ENCODE results near the gene CLSTN2.

Gene CLSTN2

DNA sequence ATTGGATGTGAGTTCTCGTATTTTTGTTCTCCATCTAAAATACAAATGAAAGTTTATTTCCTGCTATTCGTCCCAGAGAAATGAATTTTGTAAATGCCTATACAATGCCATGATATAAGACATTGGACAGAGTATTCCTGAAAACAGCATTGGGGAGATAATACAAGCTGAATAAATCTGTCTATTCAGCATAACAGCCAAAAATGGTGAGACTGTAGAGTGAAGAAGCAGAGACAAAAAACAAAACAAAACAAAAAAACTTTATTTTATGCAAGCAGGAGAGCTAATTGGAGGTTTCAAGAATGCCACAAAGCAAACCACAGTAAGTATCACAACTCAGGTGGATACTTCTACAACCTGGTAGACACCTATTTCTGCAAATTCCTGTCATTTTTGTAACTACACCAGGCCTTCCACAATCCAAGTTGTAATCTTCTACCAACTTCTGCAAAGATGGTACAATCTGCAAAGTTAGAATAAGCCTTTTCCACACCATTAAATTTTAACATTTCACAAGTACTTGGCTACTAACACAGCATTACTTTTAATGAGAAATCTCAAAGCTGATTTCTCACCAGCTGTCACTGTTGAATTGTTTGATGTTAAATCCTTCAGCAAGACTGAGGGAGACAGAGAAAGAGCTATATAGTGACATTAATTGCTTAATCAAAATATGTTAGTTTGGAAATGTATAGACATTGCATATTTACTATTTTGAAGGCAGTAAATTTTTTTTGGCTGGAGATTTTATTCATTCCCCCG lies 163.1 kb downstream of the CLSTN2 start:
- no peak for DNase-seq

DNA sequence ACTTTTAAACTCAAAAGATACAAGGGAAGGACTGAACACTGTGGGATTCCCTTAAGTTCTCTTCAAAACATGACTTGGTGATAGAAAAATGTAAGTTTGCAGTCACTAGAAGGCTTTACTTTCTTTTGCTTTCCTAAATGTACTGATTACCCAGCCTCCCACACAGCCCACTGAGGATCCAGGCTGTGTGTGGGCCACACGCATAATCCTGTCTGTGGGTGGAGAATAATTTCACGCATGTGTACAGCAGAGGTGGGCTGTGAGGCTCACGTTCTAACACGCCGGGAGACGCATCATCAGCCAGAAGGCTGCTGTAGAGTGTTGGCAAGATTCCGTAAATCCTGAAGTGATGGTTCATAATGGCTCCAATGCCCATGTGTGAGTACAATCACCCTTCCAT lies 165.5 kb downstream of the CLSTN2 start:
- no peak for DNase-seq

DNA sequence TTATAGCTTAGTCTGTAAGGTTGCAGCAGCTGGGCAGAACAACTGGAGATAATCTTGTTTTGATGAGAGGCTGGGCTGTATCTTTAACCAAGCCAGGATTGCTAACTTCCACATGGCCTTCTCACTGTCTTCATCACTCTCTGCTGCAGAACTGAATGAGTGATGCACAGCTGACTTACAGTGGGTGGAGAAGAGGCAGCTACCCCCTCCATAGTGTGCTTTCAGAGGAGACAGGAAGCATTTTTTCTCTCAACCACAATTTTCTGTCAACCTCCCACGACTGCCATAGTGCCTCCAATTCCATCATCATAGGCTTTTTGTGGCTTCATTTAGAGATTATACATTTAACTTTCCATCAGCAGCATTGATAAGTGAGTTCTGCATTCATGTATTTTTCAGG lies 168.2 kb downstream of the CLSTN2 start:
- DNase-seq, result no peak

DNA sequence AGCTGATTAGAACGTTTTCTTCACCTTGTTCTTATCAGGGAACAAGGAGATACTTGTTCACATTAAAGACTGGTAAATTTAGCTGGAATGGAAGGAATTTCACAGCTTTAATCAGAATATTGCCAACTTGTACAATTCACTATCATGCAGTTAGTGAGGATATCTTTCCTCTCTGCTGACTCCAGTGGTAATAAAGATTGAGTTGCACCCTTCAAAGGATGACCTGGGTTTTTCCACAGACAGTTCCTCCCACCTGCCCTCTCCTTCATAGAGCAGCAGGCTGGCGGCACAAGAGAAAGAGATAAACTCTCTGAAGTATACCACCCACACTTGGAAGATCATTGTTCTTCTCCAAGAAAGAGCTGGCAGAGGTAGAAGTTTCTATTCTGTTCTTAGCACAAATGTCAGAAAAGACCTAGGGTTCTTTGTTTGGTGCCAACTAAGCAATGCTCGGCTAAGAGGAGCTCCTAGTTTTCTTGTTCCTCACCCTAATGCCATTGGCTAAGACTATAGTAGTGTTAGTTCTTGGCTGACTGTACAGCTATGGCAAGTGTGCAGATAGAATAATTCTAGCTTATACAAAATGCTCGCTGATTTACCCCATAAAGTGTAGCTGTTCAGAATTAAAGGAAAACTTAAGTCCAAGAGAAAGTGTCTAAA lies 169.1 kb downstream of the CLSTN2 start:
- DNase-seq, result no peak

DNA sequence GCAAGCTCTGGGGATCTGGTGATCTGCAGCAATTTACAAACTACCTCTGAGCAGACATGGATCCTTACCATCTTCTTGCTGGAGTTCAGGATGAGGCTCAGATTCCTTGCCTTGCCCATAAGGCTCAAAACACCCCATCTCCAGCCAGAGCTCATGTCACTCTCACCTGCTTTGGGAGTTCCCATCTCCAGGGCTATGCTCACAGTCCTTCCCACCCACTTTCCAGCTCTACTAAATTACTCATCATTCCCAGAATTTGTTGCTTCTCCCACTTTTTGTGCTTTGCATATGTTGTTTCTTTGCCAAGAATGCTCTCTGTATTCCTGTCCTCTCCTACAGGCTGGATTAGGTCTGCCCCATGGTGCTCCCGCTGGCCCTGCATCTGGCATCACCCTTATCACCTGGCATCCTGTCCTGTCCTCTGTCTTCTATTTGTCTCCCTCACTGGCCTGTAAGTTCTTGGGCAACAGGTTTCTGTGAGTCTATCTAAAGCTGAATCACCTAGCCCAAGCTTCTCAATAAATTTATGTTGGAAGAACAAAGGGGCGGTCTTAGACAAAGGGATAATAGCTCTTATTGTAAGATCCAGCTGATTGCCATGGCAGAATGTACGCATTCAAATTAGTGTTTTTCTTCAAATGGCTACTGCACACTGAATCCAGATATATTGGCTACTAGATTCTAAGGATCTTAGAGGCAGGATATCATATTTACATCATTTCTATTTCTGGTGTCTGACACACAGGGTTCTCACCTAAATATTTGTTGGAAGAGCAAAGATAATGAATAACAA lies 179.2 kb downstream of the CLSTN2 start:
- no peak for DNase-seq

DNA sequence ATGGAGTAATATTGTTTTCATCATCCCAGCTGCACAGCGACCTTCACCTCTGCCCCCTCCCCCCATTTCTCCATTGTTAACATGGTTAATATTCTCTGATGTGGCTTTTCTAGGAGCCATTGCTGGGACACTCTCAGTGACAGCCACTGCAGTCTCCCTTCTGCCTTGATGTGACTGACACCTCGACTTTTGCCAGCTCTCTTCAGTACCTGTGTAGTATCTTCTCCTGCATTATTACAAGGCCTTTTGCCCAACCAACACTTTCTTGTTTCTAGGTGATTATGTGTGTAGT lies 179.8 kb downstream of the CLSTN2 start:
- no peak for DNase-seq

DNA sequence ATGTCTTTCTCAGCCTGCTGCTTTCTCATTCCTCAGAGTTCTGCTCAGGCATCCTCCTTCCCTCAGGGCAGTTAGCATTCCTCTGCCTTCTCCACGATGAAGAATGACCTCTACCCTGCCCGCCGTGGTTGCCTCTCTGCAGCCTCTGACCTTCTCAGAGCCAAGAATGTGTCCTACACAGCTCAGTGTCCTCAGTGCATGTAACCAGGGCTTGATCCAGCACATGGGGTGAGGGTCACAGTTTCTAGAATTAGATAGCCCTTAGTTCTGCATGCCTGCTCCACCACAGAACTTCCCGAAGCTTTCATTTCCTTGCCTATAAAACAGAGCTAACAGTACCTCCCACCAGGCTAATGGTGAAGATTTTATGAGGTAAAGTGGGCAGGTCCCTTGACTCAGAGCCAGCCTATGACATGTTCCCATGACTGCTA lies 182.1 kb downstream of the CLSTN2 start:
- no peak for DNase-seq

DNA sequence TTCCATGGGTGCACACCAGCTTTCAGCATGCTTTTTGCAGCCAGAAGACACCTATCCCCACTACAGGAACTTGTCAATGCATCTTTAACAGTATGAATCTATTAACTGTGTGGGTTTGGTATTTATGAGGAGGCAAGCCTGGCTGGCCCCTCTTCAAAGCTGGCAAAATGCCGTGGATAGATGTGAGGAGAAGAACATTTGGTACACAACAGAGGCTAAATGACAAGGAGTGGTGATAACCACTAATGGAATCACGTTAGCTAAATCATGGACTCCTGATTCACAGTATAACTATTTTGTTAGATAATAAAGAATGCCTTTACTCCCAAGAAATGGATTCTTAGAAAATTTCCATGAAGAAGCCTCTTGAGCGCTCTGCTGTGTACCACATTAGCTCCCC lies 187.2 kb downstream of the CLSTN2 start:
- no peak for DNase-seq

DNA sequence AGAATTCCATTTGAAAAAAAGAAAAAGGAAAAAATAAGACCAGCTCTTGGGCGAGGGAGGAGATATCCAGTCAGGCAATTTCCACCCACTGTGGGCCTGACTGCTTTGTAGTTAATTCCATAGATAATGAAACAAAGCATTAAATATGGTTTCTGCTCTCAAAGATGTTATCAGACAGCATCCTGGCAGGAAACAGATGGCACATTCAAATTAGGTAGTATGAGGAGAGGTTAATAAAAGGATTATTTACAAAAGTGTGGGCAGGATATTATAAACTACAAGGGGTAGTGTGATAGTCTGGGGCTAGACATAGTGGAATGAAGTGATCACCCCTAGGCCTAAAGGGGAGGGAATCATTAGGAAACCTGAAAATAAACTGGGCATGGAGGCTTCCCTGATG lies 193.2 kb downstream of the CLSTN2 start:
- no peak for DNase-seq

DNA sequence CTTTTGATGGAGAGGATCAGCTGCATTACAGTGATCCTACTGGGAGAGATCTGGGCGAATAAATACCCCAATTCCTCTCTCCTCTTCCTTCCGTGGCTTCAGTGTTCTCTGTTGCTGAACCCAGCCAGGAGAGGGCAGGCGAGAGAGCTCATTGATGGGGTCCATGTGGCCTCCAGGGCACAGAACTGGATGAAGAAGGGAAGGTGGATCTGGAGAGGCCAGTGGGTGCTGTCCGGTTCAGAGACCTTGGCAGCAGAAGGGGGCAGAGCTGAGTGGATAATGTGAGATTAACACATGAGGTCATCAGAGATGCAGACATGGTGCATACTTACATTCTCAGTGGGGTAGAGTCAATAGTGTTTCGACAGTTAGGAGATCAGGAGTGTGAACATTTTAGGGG lies 193.6 kb downstream of the CLSTN2 start:
- no peak for DNase-seq

DNA sequence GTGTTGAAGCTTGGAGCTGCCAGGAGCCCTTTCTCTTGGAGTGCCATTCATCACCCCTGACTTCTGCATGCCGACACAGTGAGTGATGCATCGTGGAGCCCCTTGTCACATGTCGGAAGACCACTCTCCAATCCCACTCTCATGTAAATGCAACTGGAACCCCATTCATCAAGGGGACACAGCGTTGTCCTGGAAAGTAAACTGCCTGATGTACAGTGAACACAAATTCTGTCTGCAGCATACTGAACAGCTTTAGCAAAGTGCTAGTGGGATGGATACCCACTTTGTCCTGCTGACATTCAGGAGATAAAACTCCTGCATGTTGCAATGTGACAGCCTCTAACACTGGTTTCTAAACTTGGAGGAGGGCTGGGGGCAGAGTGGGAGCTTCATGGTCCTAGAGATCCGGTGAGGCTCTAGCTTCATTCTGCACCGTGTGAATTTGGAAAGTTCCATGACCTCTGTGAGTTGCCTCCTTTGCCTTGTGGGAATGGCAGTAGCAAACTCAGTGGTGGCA lies 194.8 kb downstream of the CLSTN2 start:
- no peak for DNase-seq

DNA sequence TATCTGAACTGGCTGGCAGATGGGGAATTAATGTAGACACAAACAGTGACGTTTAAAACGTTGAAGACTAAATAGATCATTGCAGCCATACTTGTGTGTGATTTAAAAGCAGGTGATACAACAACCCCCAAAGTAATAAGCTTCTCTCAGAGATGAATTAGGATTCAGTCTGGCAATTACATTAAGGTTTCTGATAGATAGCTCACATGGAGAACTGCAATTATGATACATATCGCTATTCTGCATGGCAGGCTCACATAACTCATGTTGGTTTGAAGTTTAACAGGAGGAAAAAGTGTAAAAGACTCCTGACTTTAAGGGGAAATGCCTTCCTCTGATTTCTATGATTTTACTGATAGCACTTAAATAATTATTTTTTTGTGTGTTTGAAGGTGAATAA lies 196.9 kb downstream of the CLSTN2 start:
- no peak for DNase-seq

DNA sequence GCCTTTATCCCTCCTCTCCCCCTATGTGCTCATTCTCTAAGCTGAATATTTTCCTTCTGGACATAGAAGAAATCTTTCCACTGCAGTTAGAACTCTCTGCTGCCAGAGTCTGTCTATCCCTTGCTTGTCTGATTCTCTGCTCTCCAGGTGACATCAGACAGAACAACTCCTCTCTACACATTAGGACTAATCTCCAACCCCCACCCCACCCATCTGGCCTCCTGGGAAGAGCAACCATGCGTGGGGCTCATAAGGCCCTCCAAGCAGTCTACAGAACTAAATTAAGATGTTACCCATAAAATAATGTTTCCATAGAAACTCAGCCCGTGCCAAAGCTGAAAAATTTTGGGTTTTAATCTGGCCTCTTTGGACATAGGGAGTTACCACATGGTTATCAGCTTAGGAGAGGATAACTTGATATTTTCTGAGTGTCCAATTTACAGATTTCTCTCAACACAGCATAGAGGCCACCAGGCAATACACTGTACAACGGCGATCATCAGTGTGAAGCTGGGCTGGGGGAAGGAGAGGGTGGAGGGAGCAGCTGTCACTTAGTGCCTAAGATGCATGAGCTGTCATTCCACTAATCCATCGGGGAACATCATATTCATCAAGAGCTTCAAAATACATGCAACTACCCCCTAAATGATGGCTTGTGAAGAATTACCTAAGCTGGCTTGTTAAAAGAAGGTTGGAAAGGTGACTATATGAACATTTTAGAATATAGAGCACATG lies 199.4 kb downstream of the CLSTN2 start:
- DNase-seq, result peak; percentile 40

DNA sequence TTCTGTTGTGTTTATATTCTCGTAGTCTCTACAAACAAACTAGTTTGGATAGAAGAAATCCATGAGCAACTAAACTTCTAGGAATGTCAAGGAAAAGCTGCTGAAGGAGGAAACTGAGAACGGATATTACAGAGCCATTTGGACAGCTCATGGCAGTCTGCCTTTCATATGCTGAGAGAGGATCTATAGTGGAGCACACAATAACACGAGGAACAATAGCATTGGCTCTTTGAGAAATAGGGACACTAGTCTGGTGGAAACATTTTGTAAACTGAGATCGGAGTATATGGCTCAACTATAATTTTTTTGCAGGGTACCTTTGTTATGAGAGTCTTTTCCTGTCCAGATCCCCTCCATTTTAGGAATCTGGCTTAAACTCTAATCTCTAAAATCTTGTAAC lies 200.5 kb downstream of the CLSTN2 start:
- no peak for DNase-seq

DNA sequence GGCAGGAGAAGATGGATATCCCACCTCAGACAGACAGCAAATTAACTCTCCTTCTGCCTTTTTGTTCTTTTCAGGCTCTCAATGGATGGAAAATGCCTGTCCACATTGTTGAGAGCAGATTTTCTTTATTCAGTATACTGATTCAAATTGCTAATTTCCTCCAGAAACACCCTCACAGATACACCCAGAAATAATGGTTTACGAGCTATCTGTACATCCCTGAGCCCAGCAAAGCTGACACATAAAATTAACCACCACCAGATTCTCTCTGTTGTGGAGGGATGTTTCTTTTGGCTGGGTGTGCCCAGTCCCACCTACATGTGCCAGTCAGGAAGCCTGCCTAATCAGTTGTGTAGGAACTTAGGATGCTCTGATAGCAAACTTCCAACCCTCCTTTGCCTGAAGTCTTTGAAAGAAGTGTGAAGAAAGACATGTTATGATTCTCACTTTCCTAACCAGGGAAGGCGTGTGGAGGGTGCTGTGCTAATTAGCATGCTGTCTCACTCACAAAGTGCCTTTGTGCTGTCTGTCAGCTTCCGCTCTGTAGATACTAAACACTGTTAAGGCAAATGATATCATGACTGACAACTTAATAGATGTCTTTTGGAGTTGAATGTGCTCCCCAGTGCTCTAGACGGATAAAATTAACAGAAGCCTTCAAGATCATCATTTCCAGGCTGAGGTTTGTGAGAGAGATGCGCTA lies 208.5 kb downstream of the CLSTN2 start:
- no peak for DNase-seq

DNA sequence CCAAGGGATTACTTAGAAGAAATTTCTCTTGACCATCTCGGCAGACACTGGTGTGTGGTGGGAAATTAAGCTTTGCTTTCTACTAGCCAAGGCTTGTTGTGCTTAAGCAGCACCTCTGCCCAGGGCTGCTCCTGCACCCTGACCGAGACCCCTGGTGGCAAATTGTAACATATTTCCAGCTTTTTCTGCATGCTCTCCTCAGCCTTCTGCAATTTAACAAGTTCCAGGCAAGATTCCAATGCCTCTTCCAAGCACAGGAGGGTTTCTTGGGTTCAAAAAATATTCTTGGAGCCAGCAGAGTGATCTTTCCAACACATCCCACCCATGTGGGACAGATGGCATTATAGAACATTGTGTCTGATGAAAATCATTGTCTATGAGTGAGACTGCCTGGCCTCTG lies 210.5 kb downstream of the CLSTN2 start:
- no peak for DNase-seq

DNA sequence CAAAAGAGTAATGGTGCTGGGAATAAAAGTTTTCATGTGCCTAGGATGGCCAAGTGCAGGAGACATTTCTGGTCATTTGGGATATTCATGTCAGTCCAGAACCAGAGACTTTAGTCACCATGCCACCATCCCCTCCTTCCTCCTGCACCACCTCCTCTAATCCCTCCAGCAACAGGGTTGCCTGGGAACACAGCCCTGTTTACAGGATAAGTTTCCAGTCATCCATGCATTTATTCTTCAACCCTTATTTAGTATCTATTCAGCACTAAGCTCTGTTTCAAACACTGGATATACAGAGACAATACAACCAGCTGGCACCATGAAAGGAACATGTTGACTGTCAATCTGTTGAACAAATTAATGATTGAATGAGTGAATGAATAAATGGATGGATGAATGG lies 211.7 kb downstream of the CLSTN2 start:
- no peak for DNase-seq

DNA sequence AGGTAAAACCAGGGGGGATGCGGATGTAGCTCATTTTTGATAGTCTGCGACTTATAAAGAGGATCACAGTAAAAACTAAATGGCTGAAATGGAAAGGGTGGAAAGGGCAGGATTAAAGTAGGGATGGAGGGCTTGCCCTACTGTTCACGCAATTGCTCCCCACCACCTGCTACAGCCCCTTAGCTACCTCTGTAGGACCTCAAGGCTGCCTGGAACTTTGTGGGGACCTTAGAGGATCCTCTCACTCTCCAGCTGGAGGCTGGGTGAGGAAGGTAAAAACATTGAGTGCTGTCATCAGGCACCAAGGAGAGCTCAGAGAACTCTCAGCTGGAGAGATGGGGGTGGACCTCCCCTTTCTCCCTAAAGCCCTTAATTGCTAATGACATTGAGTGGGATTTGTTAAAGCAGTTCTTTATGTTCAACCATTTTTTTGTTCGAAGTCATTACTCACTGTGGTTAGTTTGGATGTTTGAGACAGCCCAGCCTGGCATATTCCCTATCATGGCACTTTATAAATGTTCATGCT lies 213.0 kb downstream of the CLSTN2 start:
- DNase-seq, result no peak

DNA sequence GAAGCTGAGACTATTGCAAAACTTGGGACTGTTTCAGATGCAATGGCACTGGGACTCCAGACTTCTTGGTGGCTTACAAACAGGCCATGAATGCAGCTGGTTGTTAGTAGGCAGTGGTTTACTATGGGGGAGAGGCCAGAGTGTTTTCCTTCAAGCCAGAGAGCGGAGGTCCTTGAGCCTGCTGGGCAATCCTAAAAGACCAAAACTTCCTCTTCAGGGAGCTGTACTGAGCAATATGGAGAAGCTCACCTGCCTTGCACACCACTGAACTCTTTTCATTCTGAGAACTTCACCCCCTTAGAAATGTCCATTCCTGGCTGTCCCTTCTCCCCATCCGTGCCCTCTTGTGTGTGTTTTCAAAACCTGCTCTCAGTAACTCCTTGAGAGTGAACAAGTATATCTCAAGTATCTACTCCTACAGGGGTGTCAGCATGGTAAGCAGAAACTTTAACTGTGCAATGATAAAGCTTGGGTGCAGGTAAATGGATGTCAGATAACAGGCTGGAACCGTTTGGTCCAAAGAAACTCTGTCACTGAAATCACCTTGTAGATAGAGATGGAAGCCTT lies 213.9 kb downstream of the CLSTN2 start:
- no peak for DNase-seq

DNA sequence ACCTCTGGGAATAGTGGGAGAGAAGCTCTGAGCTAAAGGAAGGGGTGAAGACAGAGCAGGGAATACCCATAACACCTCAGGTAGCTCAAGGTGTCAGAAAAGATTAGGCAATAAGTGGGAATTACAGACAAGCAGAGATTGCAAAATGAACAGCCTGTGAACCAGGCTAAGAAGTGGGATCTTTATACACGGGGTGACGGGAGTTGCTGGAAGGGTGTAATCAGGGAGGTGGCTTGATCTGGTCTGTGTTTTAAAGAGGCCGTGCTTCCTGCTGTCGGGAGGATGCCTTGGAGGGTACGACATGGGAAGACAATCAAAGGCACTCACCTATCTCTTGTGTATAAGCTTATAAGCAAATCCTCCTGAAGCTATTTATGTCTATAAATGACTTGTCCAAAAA lies 216.3 kb downstream of the CLSTN2 start:
- no peak for DNase-seq

DNA sequence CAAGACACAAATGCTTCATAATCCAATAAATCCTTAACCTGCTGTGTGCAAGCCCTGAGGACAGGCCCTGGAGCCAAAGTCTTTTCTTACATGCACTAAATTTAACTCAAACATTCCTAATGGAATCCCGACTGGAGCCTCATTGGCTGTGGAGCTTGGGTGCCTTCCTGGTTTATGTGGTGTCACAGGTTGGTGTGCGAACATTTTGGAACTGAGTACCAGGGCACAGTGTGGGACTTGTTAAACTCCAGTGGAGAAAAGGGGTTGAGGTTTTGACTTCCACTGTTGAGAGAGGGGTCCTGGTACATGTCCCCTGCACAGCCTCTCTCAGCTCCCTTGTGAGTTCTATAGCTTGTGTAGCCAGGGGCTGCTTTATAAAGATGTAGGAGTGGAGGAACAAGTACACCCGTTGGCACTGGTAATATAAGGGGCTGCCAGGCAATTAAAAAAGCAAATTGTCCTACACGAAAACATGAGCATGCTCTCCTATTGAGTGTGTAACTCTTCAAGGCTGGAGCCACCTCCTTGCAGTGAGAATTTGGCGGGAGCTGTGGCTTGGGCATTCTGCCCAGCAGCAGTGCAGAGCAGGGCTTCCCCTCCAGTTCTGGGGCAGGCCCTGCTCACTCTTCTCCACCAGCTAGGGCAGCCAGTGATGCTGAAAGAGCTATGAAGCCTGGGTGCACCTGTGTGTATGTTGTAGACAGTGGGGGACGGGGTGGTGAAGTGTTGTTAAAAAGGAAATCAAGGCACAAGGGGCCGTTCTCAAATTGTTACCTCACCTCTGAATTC lies 218.1 kb downstream of the CLSTN2 start:
- DNase-seq, result no peak
